HL-60 (cell line): ENCODE results near the gene UBE2K.

Experiments used
- DNase-seq, 2 experiments: peaks; one replicate each; pipeline ENCODE4 v3.0.0-alpha.2; 2010 to 2020; ENCODE audit warnings: low read depth in 1 of 2, low spot score in 1 of 2
- H3K27ac ChIP-seq: fragments of 250-450 bp; sonication (Bioruptor Pico); replicated peaks from 2 replicates; pipeline ENCODE4 v1.5.1; 2020; ENCODE audit warnings: mild to moderate bottlenecking, moderate library complexity
- H3K27me3 ChIP-seq: fragments of 250-450 bp; sonication (Bioruptor Pico); 2 replicates; pipeline ENCODE4 v1.5.1; 2021; ENCODE audit warnings: mild to moderate bottlenecking, moderate library complexity; ENCODE audit not compliant: insufficient read depth, poor library complexity, severe bottlenecking
- H3K4me3 ChIP-seq: replicated peaks from 2 replicates; pipeline ENCODE4 v1.5.1; 2011; ENCODE audit warnings: mild to moderate bottlenecking, control low read depth, low read length; ENCODE audit not compliant: insufficient read depth
- CTCF ChIP-seq: IDR thresholded peaks from one replicate; pipeline ENCODE4 v1.5.1; 2011; ENCODE audit warnings: low read length, control low read depth, inconsistent platforms; ENCODE audit not compliant: insufficient read depth
- GABPA ChIP-seq: IDR thresholded peaks from 2 replicates; pipeline ENCODE4 v1.6.1; 2012; ENCODE audit warnings: low read depth
- POLR2AphosphoS5 ChIP-seq: IDR thresholded peaks from 2 replicates; pipeline ENCODE4 v1.6.1; 2012; ENCODE audit warnings: low read depth
- REST ChIP-seq: IDR thresholded peaks from 2 replicates; pipeline ENCODE4 v1.6.1; 2012; ENCODE audit warnings: low read depth; ENCODE audit not compliant: insufficient replicate concordance
- SPI1 ChIP-seq: IDR thresholded peaks from 2 replicates; pipeline ENCODE4 v1.6.1; 2012; ENCODE audit warnings: low read depth, mild to moderate bottlenecking, borderline replicate concordance

The UBE2K gene

GRCh38 chr4:39706741-39707511 is 9.0 kb downstream of the UBE2K start:
- TF ChIP-seq CTCF (no peak), REST (no peak), POLR2AphosphoS5 (no peak), GABPA (no peak), SPI1 (no peak)
- no peak overlapping the region for H3K27ac ChIP-seq

GRCh38 chr4:39710098-39710896 is 12.4 kb downstream of the UBE2K start:
- H3K27me3 ChIP-seq = no peaks in the 10 kb centered on the region
- H3K27ac ChIP-seq = no peak overlapping the region
- TF ChIP-seq GABPA = no peak
- no peak for TF ChIP-seq POLR2AphosphoS5
- TF ChIP-seq REST = no peak
- no peak for TF ChIP-seq SPI1
- TF ChIP-seq CTCF = no peak
- no peak overlapping the region for H3K4me3 ChIP-seq
- DNase-seq = no peak

More at GRCh38 chr4:39706741-39707511, 9.0 kb downstream of the UBE2K start:
- DNase-seq = no peak
- Histone ChIP-seq H3K27me3 (no peaks in the 10 kb centered on the region), H3K4me3 (no peak overlapping the region)

GRCh38 chr4:39712819-39713607 is 15.1 kb downstream of the UBE2K start:
- Histone ChIP-seq H3K4me3 (no peak overlapping the region), H3K27me3 (no peaks in the 10 kb centered on the region), H3K27ac (no peak overlapping the region)
- DNase-seq = no peak
- TF ChIP-seq GABPA = no peak
- no peak for TF ChIP-seq SPI1
- no peak for TF ChIP-seq REST
- TF ChIP-seq CTCF = no peak
- TF ChIP-seq POLR2AphosphoS5 = no peak
